ENCODE measurements around the gene DR1.

DNA sequence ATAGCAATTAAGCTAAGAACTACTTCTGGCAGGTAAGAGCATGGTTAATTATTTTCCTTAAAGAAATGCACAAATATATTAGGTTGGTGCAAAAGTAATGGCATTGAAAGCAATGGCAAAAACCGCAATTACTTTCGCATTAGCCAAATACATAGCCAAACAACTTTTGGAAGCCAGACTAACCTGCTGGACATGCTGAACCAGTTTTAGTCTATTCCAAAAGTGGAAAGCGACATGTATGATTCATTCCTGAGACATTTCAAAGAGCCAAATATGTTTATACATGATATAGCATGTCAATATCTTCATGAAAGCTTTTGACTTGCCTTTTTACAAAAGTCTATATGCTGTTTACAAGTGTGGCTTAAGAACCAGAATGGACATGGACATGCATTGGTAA, 23.4 kb upstream of the DR1 start:
- TF ChIP-seq POLR2A (IDR thresholded peaks at IDR 0.05; ENCODE audit: low read depth, low read length): no peak
- TF ChIP-seq, protein P1, sequence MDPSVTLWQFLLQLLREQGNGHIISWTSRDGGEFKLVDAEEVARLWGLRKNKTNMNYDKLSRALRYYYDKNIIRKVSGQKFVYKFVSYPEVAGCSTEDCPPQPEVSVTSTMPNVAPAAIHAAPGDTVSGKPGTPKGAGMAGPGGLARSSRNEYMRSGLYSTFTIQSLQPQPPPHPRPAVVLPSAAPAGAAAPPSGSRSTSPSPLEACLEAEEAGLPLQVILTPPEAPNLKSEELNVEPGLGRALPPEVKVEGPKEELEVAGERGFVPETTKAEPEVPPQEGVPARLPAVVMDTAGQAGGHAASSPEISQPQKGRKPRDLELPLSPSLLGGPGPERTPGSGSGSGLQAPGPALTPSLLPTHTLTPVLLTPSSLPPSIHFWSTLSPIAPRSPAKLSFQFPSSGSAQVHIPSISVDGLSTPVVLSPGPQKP (IDR thresholded peaks at IDR 0.05; ENCODE audit: borderline replicate concordance, low read depth, low read length): no peak
- TF ChIP-seq, protein P2, sequence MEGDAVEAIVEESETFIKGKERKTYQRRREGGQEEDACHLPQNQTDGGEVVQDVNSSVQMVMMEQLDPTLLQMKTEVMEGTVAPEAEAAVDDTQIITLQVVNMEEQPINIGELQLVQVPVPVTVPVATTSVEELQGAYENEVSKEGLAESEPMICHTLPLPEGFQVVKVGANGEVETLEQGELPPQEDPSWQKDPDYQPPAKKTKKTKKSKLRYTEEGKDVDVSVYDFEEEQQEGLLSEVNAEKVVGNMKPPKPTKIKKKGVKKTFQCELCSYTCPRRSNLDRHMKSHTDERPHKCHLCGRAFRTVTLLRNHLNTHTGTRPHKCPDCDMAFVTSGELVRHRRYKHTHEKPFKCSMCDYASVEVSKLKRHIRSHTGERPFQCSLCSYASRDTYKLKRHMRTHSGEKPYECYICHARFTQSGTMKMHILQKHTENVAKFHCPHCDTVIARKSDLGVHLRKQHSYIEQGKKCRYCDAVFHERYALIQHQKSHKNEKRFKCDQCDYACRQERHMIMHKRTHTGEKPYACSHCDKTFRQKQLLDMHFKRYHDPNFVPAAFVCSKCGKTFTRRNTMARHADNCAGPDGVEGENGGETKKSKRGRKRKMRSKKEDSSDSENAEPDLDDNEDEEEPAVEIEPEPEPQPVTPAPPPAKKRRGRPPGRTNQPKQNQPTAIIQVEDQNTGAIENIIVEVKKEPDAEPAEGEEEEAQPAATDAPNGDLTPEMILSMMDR (conservative IDR thresholded peaks at IDR 0.05; ENCODE audit: low read depth, low read length): no peak
- TF ChIP-seq MAZ (IDR thresholded peaks at IDR 0.05; ENCODE audit: borderline replicate concordance, low read depth, low read length): no peak
- no peak for TF ChIP-seq RAD21 (IDR thresholded peaks at IDR 0.05; ENCODE audit: low read length)
- TF ChIP-seq, protein P3, sequence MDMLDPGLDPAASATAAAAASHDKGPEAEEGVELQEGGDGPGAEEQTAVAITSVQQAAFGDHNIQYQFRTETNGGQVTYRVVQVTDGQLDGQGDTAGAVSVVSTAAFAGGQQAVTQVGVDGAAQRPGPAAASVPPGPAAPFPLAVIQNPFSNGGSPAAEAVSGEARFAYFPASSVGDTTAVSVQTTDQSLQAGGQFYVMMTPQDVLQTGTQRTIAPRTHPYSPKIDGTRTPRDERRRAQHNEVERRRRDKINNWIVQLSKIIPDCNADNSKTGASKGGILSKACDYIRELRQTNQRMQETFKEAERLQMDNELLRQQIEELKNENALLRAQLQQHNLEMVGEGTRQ (IDR thresholded peaks at IDR 0.05; ENCODE audit: low read depth, low read length): no peak
- no peak for TF ChIP-seq CEBPB (IDR thresholded peaks at IDR 0.05; ENCODE audit: low read depth, low read length)
- no peak for TF ChIP-seq CHD1 (IDR thresholded peaks at IDR 0.05; ENCODE audit: low read depth, low read length)
